Measurements from ENCODE around the gene BANK1. TPM values are rescaled to one million over a fixed set of nuclear protein-coding genes. Genes with fewer than 3 reads are reported as not detected.

BANK1 gene, protein sequence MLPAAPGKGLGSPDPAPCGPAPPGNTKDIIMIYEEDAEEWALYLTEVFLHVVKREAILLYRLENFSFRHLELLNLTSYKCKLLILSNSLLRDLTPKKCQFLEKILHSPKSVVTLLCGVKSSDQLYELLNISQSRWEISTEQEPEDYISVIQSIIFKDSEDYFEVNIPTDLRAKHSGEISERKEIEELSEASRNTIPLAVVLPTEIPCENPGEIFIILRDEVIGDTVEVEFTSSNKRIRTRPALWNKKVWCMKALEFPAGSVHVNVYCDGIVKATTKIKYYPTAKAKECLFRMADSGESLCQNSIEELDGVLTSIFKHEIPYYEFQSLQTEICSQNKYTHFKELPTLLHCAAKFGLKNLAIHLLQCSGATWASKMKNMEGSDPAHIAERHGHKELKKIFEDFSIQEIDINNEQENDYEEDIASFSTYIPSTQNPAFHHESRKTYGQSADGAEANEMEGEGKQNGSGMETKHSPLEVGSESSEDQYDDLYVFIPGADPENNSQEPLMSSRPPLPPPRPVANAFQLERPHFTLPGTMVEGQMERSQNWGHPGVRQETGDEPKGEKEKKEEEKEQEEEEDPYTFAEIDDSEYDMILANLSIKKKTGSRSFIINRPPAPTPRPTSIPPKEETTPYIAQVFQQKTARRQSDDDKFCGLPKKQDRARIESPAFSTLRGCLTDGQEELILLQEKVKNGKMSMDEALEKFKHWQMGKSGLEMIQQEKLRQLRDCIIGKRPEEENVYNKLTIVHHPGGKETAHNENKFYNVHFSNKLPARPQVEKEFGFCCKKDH
- not detected in 2 replicates for total RNA-seq

DNA sequence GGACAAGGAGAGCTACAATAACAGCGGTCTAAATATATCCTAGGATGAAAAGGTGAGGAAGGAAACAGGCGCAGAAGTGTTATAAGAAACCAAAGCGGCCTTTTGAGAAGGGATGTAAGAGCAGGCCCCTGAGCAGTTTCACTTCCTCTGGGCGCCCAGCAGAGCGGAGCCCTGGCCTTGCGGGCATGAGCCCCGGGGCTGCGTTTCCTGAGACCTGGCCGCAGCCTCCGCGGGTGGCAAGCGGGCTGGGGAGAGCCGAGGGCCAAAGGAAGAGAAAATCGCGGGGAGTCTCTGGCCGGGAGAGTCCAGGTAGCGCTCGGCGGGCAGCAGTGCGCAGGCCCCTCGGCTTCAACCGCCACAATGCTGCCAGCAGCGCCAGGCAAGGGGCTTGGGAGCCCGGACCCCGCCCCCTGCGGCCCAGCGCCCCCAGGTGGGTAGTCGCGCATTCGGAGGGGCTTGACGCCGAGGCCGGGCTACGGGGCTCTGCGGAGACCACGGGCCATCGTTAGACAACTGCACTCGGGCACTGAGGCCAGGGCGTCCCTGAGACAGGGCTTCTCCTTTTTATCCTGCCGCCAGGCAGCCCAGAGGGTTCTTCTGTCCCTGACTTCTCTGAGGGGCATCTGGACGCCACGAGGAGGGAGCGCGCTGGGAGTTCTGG lies at the start of gene BANK1:
TSS of gene BANK1 (plus strand) at position 210 of the 661 bp plus-strand sequence. CDS start at position 361, 151 bp downstream.

All from thoracic aorta endothelial cell (primary cell).